SH-SY5Y (cell line): ENCODE measurements around the gene TPM3.

Experiments used
- GATA2 ChIP-seq: IDR thresholded peaks from 2 replicates; pipeline ENCODE4 v1.6.1; 2011; ENCODE audit warnings: mild to moderate bottlenecking, low read depth, low read length
- GATA3 ChIP-seq: IDR thresholded peaks from 2 replicates; pipeline ENCODE4 v1.6.1; 2011; ENCODE audit warnings: low read depth, mild to moderate bottlenecking, low read length, moderate library complexity

GRCh38 chr1:154239491-154239890, 47.6 kb upstream of the TPM3 start:
- no peak for TF ChIP-seq GATA2
- TF ChIP-seq GATA3, result no peak
